Neural progenitor cell (in vitro differentiated cells): ENCODE measurements around the gene CTNNBL1. TPM values are rescaled to one million over a fixed set of nuclear protein-coding genes. Genes with fewer than 3 reads are reported as not detected.

Source experiments
- DNase-seq: peaks from one replicate; pipeline ENCODE4 v3.0.0-alpha.2; 2016; ENCODE audit warnings: low spot score
- H2AFZ ChIP-seq: fragments of 200-600 bp; sonication (generic); replicated peaks from 2 replicates; pipeline ENCODE4 v1.6.1; 2016; ENCODE audit warnings: antibody characterized with exemption
- H3F3A ChIP-seq: fragments of 200-600 bp; sonication (generic); 2 replicates; pipeline ENCODE4 v1.6.1; 2016; ENCODE audit warnings: antibody characterized with exemption, low read depth
- H3K27ac ChIP-seq: fragments of 200-600 bp; sonication (generic); 2 replicates; pipeline ENCODE4 v1.5.1; 2016; ENCODE audit warnings: mild to moderate bottlenecking
- H3K27me3 ChIP-seq: fragments of 200-600 bp; sonication (generic); 2 replicates; pipeline ENCODE4 v1.6.1; 2016; ENCODE audit warnings: mild to moderate bottlenecking, moderate library complexity
- H3K36me3 ChIP-seq: fragments of 200-600 bp; sonication (generic); 2 replicates; pipeline ENCODE4 v1.5.1; 2016
- H3K4me1 ChIP-seq: fragments of 200-600 bp; sonication (generic); 2 replicates; pipeline ENCODE4 v1.6.1; 2016; ENCODE audit warnings: mixed run types
- H3K4me2 ChIP-seq: fragments of 200-600 bp; sonication (generic); 2 replicates; pipeline ENCODE4 v1.6.1; 2016
- H3K4me3 ChIP-seq: fragments of 200-600 bp; sonication (generic); 2 replicates; pipeline ENCODE4 v1.5.1; 2016
- H3K79me2 ChIP-seq: fragments of 200-600 bp; sonication (generic); 2 replicates; pipeline ENCODE4 v1.6.1; 2016; ENCODE audit warnings: low read depth
- H3K9ac ChIP-seq: fragments of 200-600 bp; sonication (generic); 2 replicates; pipeline ENCODE4 v1.6.1; 2016
- H3K9me3 ChIP-seq: fragments of 200-600 bp; sonication (generic); 2 replicates; pipeline ENCODE4 v1.5.1; 2016; ENCODE audit warnings: low read depth
- H4K20me1 ChIP-seq: fragments of 200-600 bp; sonication (generic); 2 replicates; pipeline ENCODE4 v1.6.1; 2016; ENCODE audit warnings: low read depth
- H3K27ac Mint-ChIP-seq: 3 replicates; pipeline ENCODE4 v1.8.0; 2021; ENCODE audit warnings: mixed read lengths
- H3K27me3 Mint-ChIP-seq: 2 replicates; pipeline ENCODE4 v1.8.0; 2022; ENCODE audit warnings: low read depth, mild to moderate bottlenecking, inconsistent platforms, moderate library complexity, mixed read lengths; ENCODE audit not compliant: insufficient read depth
- H3K36me3 Mint-ChIP-seq: 3 replicates; pipeline ENCODE4 v1.8.0; 2021; ENCODE audit warnings: mixed read lengths
- H3K4me1 Mint-ChIP-seq: 3 replicates; pipeline ENCODE4 v1.8.0; 2021; ENCODE audit warnings: mixed read lengths
- H3K4me3 Mint-ChIP-seq: 3 replicates; pipeline ENCODE4 v1.8.0; 2021; ENCODE audit warnings: mild to moderate bottlenecking, moderate library complexity, mixed read lengths
- H3K9me3 Mint-ChIP-seq: 3 replicates; pipeline ENCODE4 v1.8.0; 2020; ENCODE audit warnings: mixed read lengths
- CTCF ChIP-seq: fragments of 200-600 bp; sonication (generic); IDR thresholded peaks from 2 replicates; pipeline ENCODE4 v1.5.1; 2017; ENCODE audit warnings: antibody characterized with exemption, mild to moderate bottlenecking
- EZH2 ChIP-seq: fragments of 200-600 bp; sonication (generic); IDR thresholded peaks from 2 replicates; pipeline ENCODE4 v1.6.1; 2017; ENCODE audit warnings: antibody characterized with exemption, mild to moderate bottlenecking, moderate library complexity
- EZH2phosphoT487 ChIP-seq: fragments of 200-600 bp; sonication (generic); IDR thresholded peaks from 2 replicates; pipeline ENCODE4 v1.6.1; 2017; ENCODE audit warnings: antibody characterized with exemption
- total RNA-seq: library from RNA; depleted of rRNA; stranded (reverse); fragments of >200 nt; gene quantifications from 2 replicates; pipeline ENCODE4 v1.2.3, GENCODE V29; 2015; ENCODE audit warnings: low replicate concordance

Gene CTNNBL1
- total RNA-seq, 1 donor from 2014 or later: 54.5 TPM

DNA sequence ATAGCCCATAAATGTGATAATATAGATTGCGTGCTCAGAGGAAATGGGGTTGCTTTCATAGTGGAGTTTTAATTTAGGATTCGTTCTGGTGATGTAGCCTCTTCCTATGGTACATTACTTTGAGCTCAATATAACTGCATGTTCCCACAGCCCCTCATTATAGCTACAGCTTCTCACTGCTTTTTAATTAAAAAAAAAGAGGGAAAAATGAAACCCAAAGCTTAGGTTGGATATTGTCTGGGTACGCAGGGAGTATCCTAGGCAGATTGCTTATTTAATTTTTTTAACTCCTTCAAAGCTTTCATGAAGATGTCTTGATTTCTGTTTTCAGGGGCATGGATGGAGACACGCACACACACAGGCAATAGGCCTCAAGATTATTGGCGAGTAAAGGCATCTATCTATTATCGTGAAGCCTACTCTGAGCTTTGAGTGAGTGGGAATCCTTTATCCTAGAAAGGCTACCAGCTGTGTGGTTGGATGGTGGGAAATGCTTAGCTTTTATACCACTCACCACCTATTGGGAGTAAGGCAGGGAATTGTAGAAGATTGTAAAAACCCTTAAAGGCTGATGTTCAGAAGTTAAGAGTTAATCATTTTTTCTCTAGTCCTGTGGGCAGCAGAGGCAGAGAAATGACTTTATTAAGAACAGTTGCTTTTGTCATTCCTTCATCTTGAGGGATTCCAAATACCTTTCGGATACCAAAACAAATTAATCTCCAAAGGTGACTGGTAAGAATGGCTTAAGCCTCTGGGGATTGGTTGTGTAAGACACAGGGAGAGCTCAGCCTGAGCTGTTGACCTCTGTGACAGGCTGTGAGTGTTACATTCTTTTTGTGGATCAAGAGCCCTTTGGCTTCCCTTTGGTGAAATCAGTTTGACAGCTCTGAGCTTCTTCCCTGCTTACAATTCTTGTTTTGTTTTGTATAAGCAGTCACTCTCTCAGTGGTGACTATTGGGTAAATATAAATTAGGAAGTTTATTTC lies 33.4 kb downstream of the CTNNBL1 start:
- Histone ChIP-seq H3K4me2 (peak overlapping the region; percentile 73), H3K4me1 (peaks cover 69% of the 10 kb centered on the region), H3K27me3 (no peaks in the 10 kb centered on the region), H3K27ac (peak overlapping the region; percentile 95), H3K9me3 (no peaks in the 10 kb centered on the region), H3K36me3 (no peaks in the 10 kb centered on the region), H3K9ac (no peak overlapping the region), H4K20me1 (no peaks in the 10 kb centered on the region), H3F3A (peaks cover 52% of the 10 kb centered on the region), H3K79me2 (peaks cover 79% of the 10 kb centered on the region), H3K4me3 (peak overlapping the region; percentile 18), H2AFZ (no peak overlapping the region)
- peak; percentile 90 for DNase-seq
- Mint-ChIP-seq H3K27me3 (no peaks in the 10 kb centered on the region), H3K4me3 (peak overlapping the region; percentile 57), H3K27ac (peak overlapping the region; percentile 93), H3K4me1 (peaks cover 59% of the 10 kb centered on the region), H3K9me3 (no peaks in the 10 kb centered on the region), H3K36me3 (peaks cover 5% of the 10 kb centered on the region)
- TF ChIP-seq EZH2phosphoT487 (no peak), CTCF (no peak), EZH2 (no peak)

DNA sequence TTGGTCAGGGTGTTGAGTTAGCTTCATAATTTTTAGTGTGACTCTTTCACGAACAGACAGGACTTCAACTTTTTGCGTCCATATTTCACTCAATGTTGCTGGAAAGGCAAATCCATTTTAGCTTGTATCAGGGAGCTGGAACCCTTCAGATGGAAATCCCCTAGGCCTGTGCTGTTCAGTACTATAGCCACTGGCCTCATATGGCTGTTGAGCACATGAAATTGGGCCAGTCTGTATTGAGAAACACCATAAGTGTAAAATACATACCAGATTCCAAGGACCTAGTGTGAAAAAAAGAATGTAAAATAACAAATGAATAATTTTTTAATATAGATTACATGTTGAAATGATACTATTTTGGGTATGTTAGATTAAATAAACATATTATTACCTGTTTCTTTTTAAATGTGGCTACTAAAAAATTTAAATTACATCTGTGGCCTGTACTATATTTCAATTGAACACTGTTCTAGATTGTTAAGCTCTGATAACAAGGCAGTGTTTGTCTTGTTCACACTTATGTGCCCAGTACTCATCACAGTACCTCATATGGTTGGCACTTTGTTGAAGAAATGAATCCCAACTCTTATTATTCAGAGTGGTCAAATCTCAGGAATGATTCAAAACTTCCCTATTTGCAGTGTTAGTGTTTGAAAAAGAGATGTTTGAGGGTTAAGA lies 34.3 kb downstream of the CTNNBL1 start:
- peaks cover 52% of the 10 kb centered on the region for H3F3A ChIP-seq
- H3K79me2 ChIP-seq: peaks cover 75% of the 10 kb centered on the region
- H3K9me3 ChIP-seq: no peaks in the 10 kb centered on the region
- H4K20me1 ChIP-seq: no peaks in the 10 kb centered on the region
- no peaks in the 10 kb centered on the region for H3K36me3 ChIP-seq
- Mint-ChIP-seq H3K4me3 (peak overlapping the region; percentile 31), H3K9me3 (no peaks in the 10 kb centered on the region), H3K27me3 (no peaks in the 10 kb centered on the region), H3K36me3 (peaks cover 9% of the 10 kb centered on the region), H3K27ac (peak overlapping the region; percentile 93), H3K4me1 (peaks cover 62% of the 10 kb centered on the region)
- peak overlapping the region; percentile 2 for H3K4me3 ChIP-seq
- H3K27me3 ChIP-seq: no peaks in the 10 kb centered on the region
- no peak for DNase-seq
- H3K4me1 ChIP-seq: peaks cover 77% of the 10 kb centered on the region
- no peak for TF ChIP-seq EZH2
- TF ChIP-seq EZH2phosphoT487: no peak
- no peak for TF ChIP-seq CTCF
- peak overlapping the region; percentile 95 for H3K27ac ChIP-seq
- H3K9ac ChIP-seq: no peak overlapping the region
- no peak overlapping the region for H2AFZ ChIP-seq
- peak overlapping the region; percentile 73 for H3K4me2 ChIP-seq

- peaks cover 70% of the 10 kb centered on the region for H3K79me2 ChIP-seq
- TF ChIP-seq CTCF: no peak
- no peak for TF ChIP-seq EZH2phosphoT487
- no peak for TF ChIP-seq EZH2
- no peaks in the 10 kb centered on the region for H3K27me3 Mint-ChIP-seq
- no peak overlapping the region for H3K9ac ChIP-seq
- H3K27ac ChIP-seq: peak overlapping the region; percentile 95
- H2AFZ ChIP-seq: no peak overlapping the region
- H3K27ac Mint-ChIP-seq: peak overlapping the region; percentile 86
- no peaks in the 10 kb centered on the region for H3K27me3 ChIP-seq
- no peak for DNase-seq
- peaks cover 12% of the 10 kb centered on the region for H3K36me3 Mint-ChIP-seq
- peak overlapping the region; percentile 2 for H3K4me3 ChIP-seq
- H3K4me1 Mint-ChIP-seq: peaks cover 62% of the 10 kb centered on the region
- H4K20me1 ChIP-seq: no peaks in the 10 kb centered on the region
- H3K36me3 ChIP-seq: no peaks in the 10 kb centered on the region
- no peaks in the 10 kb centered on the region for H3K9me3 ChIP-seq
- peak overlapping the region; percentile 31 for H3K4me3 Mint-ChIP-seq
- H3F3A ChIP-seq: peaks cover 52% of the 10 kb centered on the region
- H3K9me3 Mint-ChIP-seq: no peaks in the 10 kb centered on the region
- H3K4me2 ChIP-seq: peak overlapping the region; percentile 73
- H3K4me1 ChIP-seq: peaks cover 82% of the 10 kb centered on the region
These were observed 34.8 kb downstream of the CTNNBL1 start for GRCh38 chr20:37728635-37728983.
